Stimulated activated CD4-positive, alpha-beta T cell treated with anti-CD3 and anti-CD28 coated beads, TNF-alpha, amount 100 ng/mL, for 4 hours (primary cell): Measurements from ENCODE around the gene EMILIN2.

Experiments used
- DNase-seq, 3 experiments: peaks; one replicate each; pipeline ENCODE4 v3.0.0-alpha.2; 2020; ENCODE audit warnings: low read depth in 3 of 3

The EMILIN2 gene

DNA sequence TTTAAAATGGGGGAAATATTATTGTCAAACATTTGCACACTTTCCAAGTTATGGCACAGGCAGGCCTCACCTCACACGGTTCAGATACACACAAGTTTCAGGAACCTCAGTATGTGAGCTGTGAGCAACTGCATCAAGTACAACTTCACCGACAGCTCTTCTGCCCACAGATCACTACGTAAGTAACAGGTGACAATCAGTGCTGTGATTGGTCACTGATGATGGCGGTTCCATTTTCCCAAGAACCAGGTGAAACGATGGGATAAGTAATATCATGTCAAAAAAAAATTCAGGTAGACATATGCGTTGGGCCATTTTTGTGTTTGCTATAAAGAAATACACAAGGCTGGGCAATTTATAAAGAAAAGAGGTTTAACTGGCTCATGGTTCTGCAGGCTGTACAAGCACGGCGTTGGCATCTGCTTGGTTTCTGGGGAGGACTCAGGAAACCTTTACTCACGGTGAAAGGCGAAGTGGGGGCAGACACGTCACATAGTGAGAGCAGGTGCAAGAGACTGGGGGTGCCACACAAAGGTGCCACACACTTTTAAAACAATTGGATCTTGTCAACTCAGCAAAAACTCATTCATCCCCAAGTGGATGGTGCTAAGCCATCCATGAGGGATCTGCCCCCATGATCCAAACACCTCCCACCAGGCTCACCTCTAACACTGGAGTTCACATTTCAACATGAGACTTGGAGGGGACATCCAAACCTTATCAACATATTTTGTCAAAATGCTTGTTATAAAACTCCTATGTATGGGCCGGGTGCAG, 108.3 kb downstream of the EMILIN2 start:
- no peak for DNase-seq

- no peak for DNase-seq
Measured at GRCh38 chr18:2956056-2956455, 109.2 kb downstream of the EMILIN2 start.

GRCh38 chr18:2958819-2959298, 112.1 kb downstream of the EMILIN2 start:
- no peak for DNase-seq

- DNase-seq: no peak
Measured at GRCh38 chr18:2959341-2959740, 112.5 kb downstream of the EMILIN2 start.

- DNase-seq: no peak
Measured at GRCh38 chr18:2960983-2961696, 114.3 kb downstream of the EMILIN2 start.

DNA sequence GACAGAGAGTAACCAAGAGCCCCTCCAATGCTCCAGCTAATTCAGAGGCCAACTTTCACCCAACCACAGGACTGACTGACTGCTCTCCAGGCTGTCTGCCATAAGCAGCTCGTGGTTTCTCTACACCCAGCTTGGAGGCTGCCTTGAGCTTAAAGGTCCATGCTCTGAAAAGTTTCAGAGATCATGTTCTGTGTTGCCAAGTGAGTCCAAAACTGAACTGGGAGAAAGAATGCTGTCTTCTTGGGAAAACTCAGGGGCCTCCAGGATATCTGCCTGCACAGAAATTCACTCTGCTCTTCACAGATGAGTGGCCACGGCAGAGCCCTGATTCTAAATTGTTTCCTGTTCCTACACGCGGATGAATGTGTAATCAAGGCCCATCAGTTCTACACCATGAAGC, 115.0 kb downstream of the EMILIN2 start:
- DNase-seq: no peak

GRCh38 chr18:2963048-2963447, 116.2 kb downstream of the EMILIN2 start:
- DNase-seq: no peak

DNA sequence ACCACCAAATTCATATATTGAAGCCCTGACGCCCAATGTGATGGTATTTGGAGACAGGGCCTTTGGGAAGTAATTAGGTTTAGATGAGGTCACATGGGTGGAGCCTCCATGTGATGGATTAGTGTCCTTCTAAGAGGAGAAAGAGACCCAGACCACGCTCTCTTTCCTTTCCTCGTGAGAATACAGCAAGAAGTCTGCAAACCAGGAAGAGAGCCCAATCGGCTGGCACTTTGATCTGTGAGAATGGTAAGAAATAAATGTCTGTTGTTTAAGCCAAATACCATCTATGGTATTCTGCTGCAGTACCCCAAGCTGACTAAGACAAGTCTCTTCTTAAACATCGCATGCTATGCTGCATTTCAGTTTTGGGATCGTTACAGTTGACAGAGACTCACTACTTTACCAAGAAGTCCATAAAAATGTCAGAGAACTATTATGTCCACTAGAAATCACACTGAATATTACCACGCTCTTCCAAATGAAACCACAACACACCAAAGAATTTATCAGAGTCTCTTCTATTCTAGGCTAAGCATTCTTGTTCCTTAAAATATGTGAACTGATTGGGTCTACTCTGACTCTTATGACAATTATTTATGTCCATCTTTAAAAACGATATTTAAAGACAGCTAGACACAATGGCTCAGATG, 117.7 kb downstream of the EMILIN2 start:
- no peak for DNase-seq
